OCI-LY7 (cell line): ENCODE results near the gene TRDN. TPM values are rescaled to one million over a fixed set of nuclear protein-coding genes. Genes with fewer than 3 reads are reported as not detected.
A peak's percentile ranks its signal among the peaks of the same experiment; 100 is the strongest.
"Not testable (repeated sequence)": the region's sequence is repeated elsewhere in the genome, so short reads cannot be mapped to it uniquely, and the experiment has no call there.

Experiments used
- BruUV-seq: library from RNA; stranded (reverse); fragments of 400-500 nt; replicated peaks from 2 replicates; lab custom pipeline; 2021; lab: Mats Ljungman, UMichigan
- CTCF ChIA-PET: fragments of 300-600 bp; sonication (Branson Sonifier 250); formaldehyde crosslinking; loops from one replicate; lab custom pipeline; 2022; ENCODE audit warnings: antibody characterized with exemption; ENCODE audit not compliant: unreplicated experiment; lab: Charles Lee
- POLR2A ChIA-PET: fragments of 300-600 bp; sonication (Branson Sonifier 250); formaldehyde crosslinking; loops from one replicate; lab custom pipeline; 2022; ENCODE audit warnings: antibody characterized with exemption; lab: Charles Lee
- DNase-seq: peaks from one replicate; pipeline ENCODE4 v3.0.0-alpha.2; 2015; ENCODE audit warnings: low spot score
- H2AFZ ChIP-seq: fragments of 200-600 bp; sonication (generic), shearing (Covaris generic); 2 replicates; pipeline ENCODE4 v1.6.1; 2014; ENCODE audit warnings: mild to moderate bottlenecking, antibody characterized with exemption, low read length, moderate library complexity
- H3K27ac ChIP-seq: fragments of 200-600 bp; sonication (generic); 2 replicates; pipeline ENCODE4 v1.5.1; 2014; ENCODE audit warnings: mixed run types, low read depth, mild to moderate bottlenecking, moderate library complexity, low read length, inconsistent platforms; ENCODE audit not compliant: poor library complexity, severe bottlenecking
- H3K36me3 ChIP-seq: fragments of 200-600 bp; sonication (generic); 2 replicates; pipeline ENCODE4 v1.6.1; 2014; ENCODE audit warnings: mild to moderate bottlenecking, antibody characterized with exemption, low read length, moderate library complexity, mixed read lengths; ENCODE audit not compliant: insufficient read depth
- H3K4me1 ChIP-seq: fragments of 200-600 bp; sonication (generic); 2 replicates; pipeline ENCODE4 v1.5.1; 2014; ENCODE audit warnings: mild to moderate bottlenecking, low read length; ENCODE audit not compliant: insufficient read depth, poor library complexity, severe bottlenecking
- H3K4me2 ChIP-seq: fragments of 200-600 bp; sonication (generic); 2 replicates; pipeline ENCODE4 v1.6.1; 2014; ENCODE audit warnings: mild to moderate bottlenecking, low read length
- H3K4me3 ChIP-seq: fragments of 200-600 bp; sonication (generic); 2 replicates; pipeline ENCODE4 v1.5.1; 2014; ENCODE audit warnings: mild to moderate bottlenecking, low read depth, low read length; ENCODE audit not compliant: poor library complexity, severe bottlenecking
- H3K79me2 ChIP-seq: fragments of 200-600 bp; sonication (generic); 2 replicates; pipeline ENCODE4 v1.6.1; 2016; ENCODE audit warnings: low read depth, mild to moderate bottlenecking, low read length, moderate library complexity, mixed read lengths; ENCODE audit not compliant: insufficient read depth
- H3K9me2 ChIP-seq: fragments of 200-600 bp; sonication (generic); 2 replicates; pipeline ENCODE4 v1.6.1; 2016; ENCODE audit warnings: mild to moderate bottlenecking, low read length, mixed read lengths; ENCODE audit not compliant: insufficient read depth
- H3K9me3 ChIP-seq: fragments of 200-600 bp; sonication (generic); 2 replicates; pipeline ENCODE4 v1.6.1; 2014; ENCODE audit warnings: mild to moderate bottlenecking, mixed run types, low read length, mixed read lengths
- H4K20me1 ChIP-seq: fragments of 200-600 bp; sonication (generic); 2 replicates; pipeline ENCODE4 v1.6.1; 2014; ENCODE audit warnings: mild to moderate bottlenecking, antibody characterized with exemption, low read length, moderate library complexity, mixed read lengths; ENCODE audit not compliant: insufficient read depth
- EZH2phosphoT487 ChIP-seq: fragments of 200-600 bp; sonication (generic); IDR thresholded peaks from 2 replicates; pipeline ENCODE4 v1.6.1; 2018; ENCODE audit warnings: low read depth, borderline replicate concordance, mild to moderate bottlenecking, mixed run types, antibody characterized with exemption, low read length, moderate library complexity, mixed read lengths
- intact Hi-C: fragments of 100-400 bp; cut with micrococcal nuclease; formaldehyde crosslinking; loops from one replicate; pipeline ENCODE4 v1.10.0; 2022; ENCODE audit not compliant: unreplicated experiment
- total RNA-seq, 2 experiments: library from RNA; depleted of rRNA in 1 of 2; stranded (reverse); fragments of >200 nt in 1 of 2; shearing (Covaris generic) in 1 of 2; gene quantifications; 2 replicates each; pipeline ENCODE4 v1.2.3, GENCODE V29; 2014 to 2022
- TF ChIP-seq, protein P1 (sequence below): fragments of 200-600 bp; sonication (generic); conservative IDR thresholded peaks from 2 replicates; pipeline ENCODE4 v1.5.1; 2014; ENCODE audit warnings: mild to moderate bottlenecking, antibody characterized with exemption, low read length, moderate library complexity, mixed read lengths

The TRDN gene
- total RNA-seq, 2 experiments from 2014 or later = not detected

GRCh38 chr6:123316733-123317323, 319.9 kb downstream of the TRDN start:
- BruUV-seq = no TSS peak
- no peak overlapping the region for H3K4me2 ChIP-seq
- intact Hi-C loops = no loop called here

DNA sequence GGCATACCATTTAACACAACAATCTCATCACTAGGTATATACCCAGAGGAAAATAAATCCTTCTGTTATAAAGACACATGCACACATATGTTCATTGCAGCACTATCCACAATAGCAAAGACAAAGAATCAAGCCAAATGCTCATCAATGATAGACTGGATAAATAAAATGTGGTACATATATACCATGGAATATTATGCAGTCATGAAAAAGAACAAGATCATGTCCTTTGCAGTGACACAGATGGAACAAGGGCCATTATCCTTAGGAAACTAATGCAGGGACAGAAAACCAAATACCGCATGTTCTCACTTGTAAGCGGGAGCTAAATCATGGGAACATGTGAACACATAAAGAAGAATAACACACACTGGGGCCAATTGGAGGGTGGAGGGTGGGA, 322.3 kb downstream of the TRDN start:
- H4K20me1 ChIP-seq, H3K4me3 ChIP-seq, H3K9me3 ChIP-seq, H3K27ac ChIP-seq, CTCF ChIA-PET, BruUV-seq, H3K4me2 ChIP-seq, H2AFZ ChIP-seq, DNase-seq, H3K79me2 ChIP-seq, H3K9me2 ChIP-seq, H3K36me3 ChIP-seq, POLR2A ChIA-PET, H3K4me1 ChIP-seq: not testable (repeated sequence)
- intact Hi-C loops = loop anchor here (2.0 kb wide), 1 partner anchor 584 kb away; no protein-coding TSS in a partner anchor

More at GRCh38 chr6:123316733-123317323, 319.9 kb downstream of the TRDN start:
- TF ChIP-seq EZH2phosphoT487 = no peak
- TF ChIP-seq, protein P1, sequence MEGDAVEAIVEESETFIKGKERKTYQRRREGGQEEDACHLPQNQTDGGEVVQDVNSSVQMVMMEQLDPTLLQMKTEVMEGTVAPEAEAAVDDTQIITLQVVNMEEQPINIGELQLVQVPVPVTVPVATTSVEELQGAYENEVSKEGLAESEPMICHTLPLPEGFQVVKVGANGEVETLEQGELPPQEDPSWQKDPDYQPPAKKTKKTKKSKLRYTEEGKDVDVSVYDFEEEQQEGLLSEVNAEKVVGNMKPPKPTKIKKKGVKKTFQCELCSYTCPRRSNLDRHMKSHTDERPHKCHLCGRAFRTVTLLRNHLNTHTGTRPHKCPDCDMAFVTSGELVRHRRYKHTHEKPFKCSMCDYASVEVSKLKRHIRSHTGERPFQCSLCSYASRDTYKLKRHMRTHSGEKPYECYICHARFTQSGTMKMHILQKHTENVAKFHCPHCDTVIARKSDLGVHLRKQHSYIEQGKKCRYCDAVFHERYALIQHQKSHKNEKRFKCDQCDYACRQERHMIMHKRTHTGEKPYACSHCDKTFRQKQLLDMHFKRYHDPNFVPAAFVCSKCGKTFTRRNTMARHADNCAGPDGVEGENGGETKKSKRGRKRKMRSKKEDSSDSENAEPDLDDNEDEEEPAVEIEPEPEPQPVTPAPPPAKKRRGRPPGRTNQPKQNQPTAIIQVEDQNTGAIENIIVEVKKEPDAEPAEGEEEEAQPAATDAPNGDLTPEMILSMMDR = peak; percentile 80
- no peaks in the 10 kb centered on the region for H3K36me3 ChIP-seq
- H3K4me1 ChIP-seq = no peaks in the 10 kb centered on the region
- no peak overlapping the region for H3K27ac ChIP-seq
- H3K4me3 ChIP-seq = no peak overlapping the region
- no peaks in the 10 kb centered on the region for H3K9me3 ChIP-seq
- ChIA-PET CTCF (no interaction called here), POLR2A (no interaction called here)
- H2AFZ ChIP-seq = no peak overlapping the region
- no peaks in the 10 kb centered on the region for H3K9me2 ChIP-seq
- no peaks in the 10 kb centered on the region for H4K20me1 ChIP-seq
- DNase-seq = peak; percentile 27
- H3K79me2 ChIP-seq = no peaks in the 10 kb centered on the region

DNA sequence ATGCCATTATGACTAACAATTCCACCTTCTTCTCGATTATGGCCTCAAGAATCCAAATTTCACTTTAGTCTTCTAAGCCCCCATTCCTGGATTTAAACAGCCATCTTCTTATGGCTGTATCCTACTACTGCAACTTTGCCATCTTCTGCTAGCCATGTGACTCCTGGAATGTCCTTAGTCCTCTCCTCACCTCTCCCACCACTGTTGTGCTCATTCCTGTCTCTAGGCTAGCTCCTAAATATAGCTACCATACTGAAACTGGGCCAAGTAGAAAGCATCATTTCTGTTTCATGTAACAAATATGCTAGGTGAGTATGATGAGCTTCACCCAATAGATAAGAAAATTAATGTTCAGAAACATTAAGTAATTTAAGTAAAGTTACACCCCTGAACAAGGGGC, 327.6 kb downstream of the TRDN start:
- no peak for DNase-seq
- Histone ChIP-seq H2AFZ (no peak overlapping the region), H3K9me2 (no peaks in the 10 kb centered on the region), H3K4me3 (no peak overlapping the region), H4K20me1 (no peaks in the 10 kb centered on the region), H3K36me3 (no peaks in the 10 kb centered on the region), H3K4me2 (no peak overlapping the region), H3K27ac (no peak overlapping the region), H3K4me1 (no peaks in the 10 kb centered on the region), H3K9me3 (no peaks in the 10 kb centered on the region), H3K79me2 (no peaks in the 10 kb centered on the region)
- TF ChIP-seq EZH2phosphoT487 = no peak
- TF ChIP-seq, protein P1 = no peak
- ChIA-PET POLR2A (no interaction called here), CTCF (no interaction called here)
- BruUV-seq = no TSS peak
- intact Hi-C loops = no loop called here
